Right atrium auricular region (tissue), 2 donors: ENCODE measurements around the gene PCED1B. TPM values are rescaled to one million over a fixed set of nuclear protein-coding genes. Genes with fewer than 3 reads are reported as not detected.

Source experiments
- DNase-seq: peaks from one replicate; pipeline ENCODE4 v3.0.0-alpha.2; 2019; ENCODE audit warnings: low spot score
- H3K27ac ChIP-seq, 2 donors: fragments of 200-600 bp; sonication (generic); 1 replicate in 1 of 2; 2 replicates in 1 of 2; pipeline ENCODE4 v1.5.1; 2016 to 2019
- H3K27me3 ChIP-seq, 2 donors: fragments of 200-600 bp; sonication (generic); one replicate each; pipeline versions ENCODE4 v1.5.1 to v1.6.0; 2017 to 2019
- H3K36me3 ChIP-seq: fragments of 200-600 bp; sonication (generic); one replicate; pipeline ENCODE4 v1.5.1; 2016
- H3K4me1 ChIP-seq, 2 donors: fragments of 200-600 bp; sonication (generic); one replicate each; pipeline versions ENCODE4 v1.5.1 to v1.6.0; 2017 to 2019
- H3K4me3 ChIP-seq, 2 donors: fragments of 200-600 bp; sonication (generic); 1 replicate in 1 of 2; 2 replicates in 1 of 2; pipeline ENCODE4 v1.5.1; 2017 to 2019; ENCODE audit warnings: mild to moderate bottlenecking in 1 of 2, moderate library complexity in 1 of 2
- H3K9me3 ChIP-seq, 2 donors: fragments of 200-600 bp; sonication (generic); one replicate each; pipeline ENCODE4 v1.5.1; 2019
- total RNA-seq, 2 donors: library from RNA; depleted of rRNA; stranded (reverse); fragments of >200 nt; gene quantifications; one replicate each; pipeline ENCODE4 v1.1.0, GENCODE V29; 2016
- TF ChIP-seq, protein P1 (sequence below), 2 donors: fragments of 200-600 bp; sonication (generic); IDR thresholded peaks; one replicate each; pipeline ENCODE4 v1.5.1; 2019; ENCODE audit warnings: antibody characterized with exemption in 2 of 2

The PCED1B gene
- total RNA-seq, 2 donors from 2014 or later = 0.98 to 1.4 TPM

DNA sequence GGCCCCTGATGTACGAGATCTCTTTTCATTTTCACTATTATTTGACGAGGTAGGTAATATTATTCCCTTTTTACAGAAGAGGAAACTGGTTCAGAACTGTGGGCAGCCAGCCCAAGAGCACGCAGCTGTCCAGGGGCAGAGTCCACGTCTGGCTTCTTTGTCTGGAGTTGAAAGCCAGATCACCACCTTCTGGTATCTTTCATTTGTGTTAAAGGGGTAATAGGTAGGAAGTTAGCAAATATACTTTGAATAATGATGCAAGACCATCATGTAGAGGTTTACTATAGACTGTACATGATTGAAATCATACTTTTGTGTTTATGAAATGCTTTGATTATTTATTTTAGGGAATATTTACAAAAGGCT lies 144.4 kb downstream of the PCED1B start:
- Histone ChIP-seq H3K4me1 (peaks cover 0 to 16% of the 10 kb centered on the region in 2 donors), H3K4me3 (no peak overlapping the region), H3K9me3 (no peaks in the 10 kb centered on the region), H3K27me3 (no peaks in the 10 kb centered on the region), H3K27ac (no peak overlapping the region), H3K36me3 (no peaks in the 10 kb centered on the region)
- DNase-seq = no peak
- TF ChIP-seq, protein P1, sequence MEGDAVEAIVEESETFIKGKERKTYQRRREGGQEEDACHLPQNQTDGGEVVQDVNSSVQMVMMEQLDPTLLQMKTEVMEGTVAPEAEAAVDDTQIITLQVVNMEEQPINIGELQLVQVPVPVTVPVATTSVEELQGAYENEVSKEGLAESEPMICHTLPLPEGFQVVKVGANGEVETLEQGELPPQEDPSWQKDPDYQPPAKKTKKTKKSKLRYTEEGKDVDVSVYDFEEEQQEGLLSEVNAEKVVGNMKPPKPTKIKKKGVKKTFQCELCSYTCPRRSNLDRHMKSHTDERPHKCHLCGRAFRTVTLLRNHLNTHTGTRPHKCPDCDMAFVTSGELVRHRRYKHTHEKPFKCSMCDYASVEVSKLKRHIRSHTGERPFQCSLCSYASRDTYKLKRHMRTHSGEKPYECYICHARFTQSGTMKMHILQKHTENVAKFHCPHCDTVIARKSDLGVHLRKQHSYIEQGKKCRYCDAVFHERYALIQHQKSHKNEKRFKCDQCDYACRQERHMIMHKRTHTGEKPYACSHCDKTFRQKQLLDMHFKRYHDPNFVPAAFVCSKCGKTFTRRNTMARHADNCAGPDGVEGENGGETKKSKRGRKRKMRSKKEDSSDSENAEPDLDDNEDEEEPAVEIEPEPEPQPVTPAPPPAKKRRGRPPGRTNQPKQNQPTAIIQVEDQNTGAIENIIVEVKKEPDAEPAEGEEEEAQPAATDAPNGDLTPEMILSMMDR (IDR thresholded peaks at IDR 0.05) = no peak

DNA sequence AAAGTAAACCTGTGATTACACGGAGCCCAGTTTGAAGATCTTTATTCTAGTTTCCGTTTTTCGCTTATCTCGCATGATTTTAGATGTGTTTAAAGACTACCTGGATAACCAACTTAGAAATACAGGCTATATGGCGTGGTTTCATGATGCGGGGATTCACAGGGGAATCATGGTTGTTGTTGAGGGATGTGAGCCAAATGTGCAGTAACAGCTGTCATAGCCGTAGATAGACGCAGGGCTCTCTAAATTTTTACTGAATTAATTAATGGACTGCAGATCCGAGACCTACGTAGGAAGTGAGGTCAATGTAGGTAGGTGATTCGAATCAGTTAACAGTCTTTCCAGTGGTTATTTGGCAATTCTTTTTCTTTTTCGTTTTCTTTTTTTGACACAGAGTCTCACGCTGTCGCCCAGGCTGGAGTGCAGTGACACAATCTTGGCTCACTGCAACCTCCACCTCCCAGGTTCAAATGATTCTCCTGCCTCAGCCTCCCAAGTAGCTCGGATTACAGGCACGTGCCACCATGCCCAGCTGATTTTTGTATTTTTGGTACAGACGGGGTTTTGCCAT lies 145.2 kb downstream of the PCED1B start:
- H3K4me3 ChIP-seq = no peak overlapping the region
- H3K27me3 ChIP-seq = no peaks in the 10 kb centered on the region
- peaks cover 0 to 16% of the 10 kb centered on the region in 2 donors for H3K4me1 ChIP-seq
- H3K36me3 ChIP-seq = no peaks in the 10 kb centered on the region
- H3K9me3 ChIP-seq = no peaks in the 10 kb centered on the region
- no peak for DNase-seq
- no peak overlapping the region for H3K27ac ChIP-seq
- TF ChIP-seq, protein P1 (IDR thresholded peaks at IDR 0.05) = no peak

DNA sequence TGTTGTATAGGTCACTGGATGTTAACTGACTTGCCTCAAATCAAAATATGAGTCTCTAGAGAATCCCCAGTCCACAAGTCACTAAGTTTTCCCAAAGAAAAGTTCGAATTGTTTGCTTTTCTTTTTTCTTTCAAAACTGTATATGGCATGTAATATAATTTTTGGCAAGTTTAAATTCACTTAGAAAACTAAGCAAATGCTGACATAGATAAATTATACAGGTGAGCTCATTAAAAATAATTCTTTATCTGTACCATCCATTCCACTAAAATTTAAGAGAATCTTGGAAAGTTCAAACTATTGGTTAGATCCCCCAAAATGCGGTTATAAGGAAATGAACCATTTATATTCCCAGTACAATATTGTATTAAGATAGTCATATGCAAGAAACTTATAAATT lies 145.9 kb downstream of the PCED1B start:
- DNase-seq = no peak
- TF ChIP-seq, protein P1 (IDR thresholded peaks at IDR 0.05) = no peak
- no peaks in the 10 kb centered on the region for H3K36me3 ChIP-seq

DNA sequence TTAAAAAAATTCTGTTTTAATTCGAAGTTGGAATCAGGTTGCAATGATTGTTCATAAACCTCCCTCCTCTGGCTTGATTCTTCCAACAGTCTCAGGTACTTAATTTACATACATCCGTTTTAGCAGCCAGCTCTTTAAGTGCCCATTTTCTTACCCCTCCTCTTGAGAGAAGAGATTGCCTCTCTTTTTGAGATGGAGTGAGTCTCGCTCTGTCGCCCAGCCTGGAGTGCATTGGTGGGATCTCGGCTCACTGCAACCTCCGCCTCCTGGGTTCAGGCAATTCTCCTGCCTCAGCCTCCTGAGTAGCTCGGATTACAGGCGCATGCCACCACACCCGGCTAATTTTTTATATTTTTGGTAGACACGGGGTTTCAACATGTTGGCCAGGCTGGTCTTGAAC lies 146.8 kb downstream of the PCED1B start:
- Histone ChIP-seq H3K9me3 (no peaks in the 10 kb centered on the region), H3K27ac (no peak overlapping the region), H3K4me3 (no peak overlapping the region), H3K4me1 (peaks cover 0 to 16% of the 10 kb centered on the region in 2 donors), H3K36me3 (no peaks in the 10 kb centered on the region), H3K27me3 (no peaks in the 10 kb centered on the region)
- no peak for DNase-seq
- TF ChIP-seq, protein P1 (IDR thresholded peaks at IDR 0.05) = no peak

More for the DNA sequence above, 145.9 kb downstream of the PCED1B start:
- peaks cover 0 to 16% of the 10 kb centered on the region in 2 donors for H3K4me1 ChIP-seq
- no peak overlapping the region for H3K4me3 ChIP-seq
- H3K27ac ChIP-seq = no peak overlapping the region
- H3K27me3 ChIP-seq = no peaks in the 10 kb centered on the region
- H3K9me3 ChIP-seq = no peaks in the 10 kb centered on the region

DNA sequence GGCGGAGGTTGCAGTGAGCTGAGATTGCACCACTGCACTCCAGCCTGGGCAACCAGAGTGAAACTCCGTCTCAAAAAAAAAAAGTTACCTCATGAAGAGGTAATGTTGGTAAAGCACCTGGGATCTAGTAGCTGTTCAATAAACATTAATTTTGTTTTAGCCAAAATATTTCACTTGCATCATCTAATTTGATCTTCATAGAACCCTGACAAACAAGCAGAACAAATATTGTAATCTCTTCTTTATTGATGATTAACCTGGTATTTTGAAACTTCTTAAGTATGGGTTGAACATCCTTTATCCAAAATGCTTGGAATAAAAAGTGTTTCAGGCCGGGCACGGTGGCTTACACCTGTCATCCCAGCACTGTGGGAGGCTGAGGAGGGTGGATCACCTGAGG lies 149.4 kb downstream of the PCED1B start:
- H3K9me3 ChIP-seq = no peaks in the 10 kb centered on the region
- peaks cover 0 to 3% of the 10 kb centered on the region in 2 donors for H3K4me1 ChIP-seq
- no peaks in the 10 kb centered on the region for H3K36me3 ChIP-seq
- H3K4me3 ChIP-seq = no peak overlapping the region
- no peak overlapping the region for H3K27ac ChIP-seq
- no peak for DNase-seq
- no peaks in the 10 kb centered on the region for H3K27me3 ChIP-seq
- TF ChIP-seq, protein P1 (IDR thresholded peaks at IDR 0.05) = no peak

DNA sequence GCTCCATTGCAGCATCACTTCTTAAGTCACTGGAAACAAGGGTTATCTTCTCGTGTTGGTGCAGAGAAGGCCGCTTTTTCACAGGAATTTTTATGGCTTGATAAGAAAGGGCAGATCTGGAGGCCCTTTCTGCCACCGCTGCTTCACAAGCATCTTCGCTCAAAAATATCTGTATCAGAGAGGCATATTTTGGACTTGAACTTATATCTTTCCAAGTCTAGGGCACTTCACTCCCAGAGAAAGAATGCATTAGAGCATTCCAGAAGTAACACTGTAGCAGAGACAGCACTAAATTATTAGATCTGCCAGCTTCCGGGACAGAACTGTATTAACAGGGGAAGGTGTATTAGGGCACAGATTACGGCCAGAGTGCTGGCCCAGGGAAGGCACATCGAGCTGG lies 152.0 kb downstream of the PCED1B start:
- Histone ChIP-seq H3K36me3 (no peaks in the 10 kb centered on the region), H3K9me3 (no peaks in the 10 kb centered on the region), H3K27ac (no peak overlapping the region), H3K4me3 (no peak overlapping the region), H3K4me1 (no peaks in the 10 kb centered on the region), H3K27me3 (no peaks in the 10 kb centered on the region)
- no peak for DNase-seq
- TF ChIP-seq, protein P1 (IDR thresholded peaks at IDR 0.05) = no peak
